ENCODE measurements around the gene INSL3.

The INSL3 gene

DNA sequence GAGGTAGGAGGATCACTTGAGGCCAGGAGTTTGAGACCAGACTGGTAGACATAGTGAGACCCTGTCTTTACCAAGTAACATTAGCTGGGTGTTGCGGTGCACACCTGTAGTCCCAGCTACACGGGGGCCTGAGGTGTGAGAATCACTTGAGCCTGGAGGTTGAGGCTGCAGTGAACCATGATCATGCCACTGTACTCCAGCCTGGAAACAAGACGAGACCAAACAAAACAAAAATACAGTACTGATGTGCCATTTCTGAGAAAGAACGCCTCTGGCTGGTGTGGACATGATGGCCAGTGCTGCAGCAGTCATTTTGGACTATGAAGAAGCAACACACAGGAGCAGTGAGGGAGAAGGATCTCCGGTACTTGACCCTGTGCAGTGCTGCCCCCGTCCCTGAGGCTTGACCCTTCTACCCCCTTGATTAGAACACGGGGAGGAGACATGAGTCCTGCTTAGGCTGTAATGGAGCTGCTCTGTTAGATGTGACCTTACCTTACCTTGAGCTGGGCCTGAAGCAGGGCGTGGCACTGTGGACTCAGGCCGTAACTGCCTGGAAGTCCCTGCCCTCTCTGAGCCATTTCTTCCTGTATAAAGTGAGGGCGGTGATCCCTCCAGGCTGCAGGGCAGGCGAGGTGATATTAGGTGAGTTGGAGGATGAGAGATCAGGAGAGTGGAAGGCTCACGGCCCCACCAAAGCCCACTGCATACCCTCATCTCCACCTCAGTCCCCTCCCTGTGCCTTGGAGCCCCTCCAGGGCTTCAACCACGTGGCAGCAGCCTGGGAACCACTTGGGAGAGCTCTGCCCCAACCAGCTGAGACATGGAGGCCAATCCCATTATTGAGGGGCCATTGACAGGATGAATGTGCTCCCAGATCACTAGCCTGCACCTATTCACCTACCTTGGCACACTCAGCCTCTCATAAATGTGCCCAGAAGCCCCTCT is 44.3 kb upstream of the INSL3 start:
- H3K36me3 ChIP-seq = peaks cover 32% of the 10 kb centered on the region
- no peak overlapping the region for H3K4me3 ChIP-seq (ENCODE audit: low read depth in 1 of 2, low read length in 1 of 2)
- peaks cover 5% of the 10 kb centered on the region in 2 experiments for H3K4me1 ChIP-seq (ENCODE audit: control insufficient read depth in 1 of 2, insufficient read depth in 1 of 2, low read depth in 1 of 2, low read length in 1 of 2)
- no peaks in the 10 kb centered on the region for H3K9me3 ChIP-seq
- no peak for TF ChIP-seq CTCF (IDR thresholded peaks at IDR 0.05)
- H3K27ac ChIP-seq = no peak overlapping the region
- peaks cover 2% of the 10 kb centered on the region for H3K27me3 ChIP-seq

DNA sequence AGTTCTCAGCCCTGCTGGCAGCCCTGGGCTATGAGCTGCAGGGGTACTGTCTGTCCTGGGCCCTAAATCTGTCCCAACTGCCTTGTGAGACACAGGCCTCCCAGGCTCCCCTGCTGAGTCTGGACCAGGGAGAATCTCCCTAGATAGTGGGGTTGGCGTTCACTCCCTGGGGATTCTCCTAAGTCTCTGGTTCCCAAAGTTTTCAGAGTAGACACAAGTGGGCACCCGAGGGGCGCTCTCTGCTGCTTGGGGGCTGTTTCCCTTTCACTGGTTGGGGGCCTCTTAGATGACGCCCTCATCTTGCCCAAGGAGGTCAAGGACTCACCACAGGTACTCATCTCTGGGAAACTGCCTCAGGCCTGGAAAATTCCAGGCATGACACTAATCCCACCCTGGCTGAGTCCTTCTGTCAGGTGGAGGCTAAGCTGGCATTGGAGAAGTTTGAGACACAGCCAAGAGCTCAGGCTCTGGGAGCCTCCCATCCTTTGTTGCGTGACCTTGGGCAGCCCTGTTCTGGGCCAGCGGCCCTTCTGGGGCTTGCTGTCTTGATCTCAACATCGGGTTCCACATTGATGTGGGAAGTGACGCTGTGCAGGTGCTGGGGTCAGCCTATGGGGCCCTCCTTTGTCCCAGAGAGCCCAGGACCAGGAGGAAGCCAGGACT is 42.3 kb upstream of the INSL3 start:
- TF ChIP-seq CTCF (IDR thresholded peaks at IDR 0.05) = no peak
- no peaks in the 10 kb centered on the region for H3K27me3 ChIP-seq
- H3K4me3 ChIP-seq (ENCODE audit: low read depth in 1 of 2, low read length in 1 of 2) = no peak overlapping the region
- peaks cover 32% of the 10 kb centered on the region for H3K36me3 ChIP-seq
- H3K4me1 ChIP-seq (ENCODE audit: control insufficient read depth in 1 of 2, insufficient read depth in 1 of 2, low read depth in 1 of 2, low read length in 1 of 2) = peaks cover 16 to 17% of the 10 kb centered on the region in 2 experiments
- H3K9me3 ChIP-seq = no peaks in the 10 kb centered on the region
- no peak overlapping the region for H3K27ac ChIP-seq

GRCh38 chr19:17862711-17863519 is 41.6 kb upstream of the INSL3 start:
- no peaks in the 10 kb centered on the region for H3K27me3 ChIP-seq
- no peak overlapping the region for H3K4me3 ChIP-seq (ENCODE audit: low read depth in 1 of 2, low read length in 1 of 2)
- no peak for TF ChIP-seq CTCF (IDR thresholded peaks at IDR 0.05)
- no peaks in the 10 kb centered on the region for H3K9me3 ChIP-seq
- no peak overlapping the region for H3K27ac ChIP-seq
- H3K36me3 ChIP-seq = peaks cover 32% of the 10 kb centered on the region
- peaks cover 16 to 17% of the 10 kb centered on the region in 2 experiments for H3K4me1 ChIP-seq (ENCODE audit: control insufficient read depth in 1 of 2, insufficient read depth in 1 of 2, low read depth in 1 of 2, low read length in 1 of 2)

DNA sequence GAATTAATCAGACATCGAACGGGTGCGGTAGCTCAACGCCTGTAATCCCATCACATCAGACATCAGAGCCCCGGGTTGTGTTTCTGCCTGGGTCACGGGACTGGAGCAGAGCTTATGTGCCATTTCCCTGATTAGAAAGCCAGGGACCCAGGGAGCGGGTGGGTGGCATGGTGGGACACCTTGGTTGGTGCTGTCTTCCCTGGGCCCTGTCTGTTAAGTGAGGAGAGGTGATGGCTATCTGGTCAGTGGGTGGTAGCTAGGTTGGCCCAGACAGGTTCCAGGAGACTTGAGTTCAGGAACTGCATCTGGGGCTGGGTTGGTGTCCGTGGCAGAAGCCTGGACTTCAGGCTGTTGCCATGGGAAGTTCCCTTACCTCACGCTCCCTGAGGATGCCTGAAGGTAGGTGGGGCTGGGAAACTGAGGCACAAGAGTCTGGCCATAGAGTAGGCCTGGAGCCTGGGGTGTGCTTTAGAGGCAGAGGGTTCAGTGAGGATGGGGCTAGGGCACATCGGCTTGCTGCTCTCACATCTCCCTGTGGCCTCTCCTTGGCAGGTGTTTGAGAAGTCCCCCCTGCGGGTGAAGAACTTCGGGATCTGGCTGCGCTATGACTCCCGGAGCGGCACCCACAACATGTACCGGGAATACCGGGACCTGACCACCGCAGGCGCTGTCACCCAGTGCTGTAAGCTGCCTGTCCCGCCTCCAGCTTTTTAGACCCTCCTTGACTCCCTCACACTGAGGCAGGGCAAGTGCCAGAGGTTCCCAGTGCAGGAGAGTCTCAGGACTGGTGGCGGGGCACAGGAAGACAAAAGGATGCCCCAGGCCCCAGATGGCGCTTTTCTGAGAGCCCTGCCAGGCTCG is 40.5 kb upstream of the INSL3 start:
- Histone ChIP-seq H3K4me3 (ENCODE audit: low read depth in 1 of 2, low read length in 1 of 2) (no peak overlapping the region), H3K27ac (no peak overlapping the region)

More for the DNA sequence above, 40.5 kb upstream of the INSL3 start:
- H3K9me3 ChIP-seq = no peaks in the 10 kb centered on the region
- no peak for TF ChIP-seq CTCF (IDR thresholded peaks at IDR 0.05)
- no peaks in the 10 kb centered on the region for H3K27me3 ChIP-seq
- peaks cover 16 to 17% of the 10 kb centered on the region in 2 experiments for H3K4me1 ChIP-seq (ENCODE audit: control insufficient read depth in 1 of 2, insufficient read depth in 1 of 2, low read depth in 1 of 2, low read length in 1 of 2)
- H3K36me3 ChIP-seq = peaks cover 32% of the 10 kb centered on the region

All from neutrophil (primary cell).